ENCODE data around the gene CLRN3.

DNA sequence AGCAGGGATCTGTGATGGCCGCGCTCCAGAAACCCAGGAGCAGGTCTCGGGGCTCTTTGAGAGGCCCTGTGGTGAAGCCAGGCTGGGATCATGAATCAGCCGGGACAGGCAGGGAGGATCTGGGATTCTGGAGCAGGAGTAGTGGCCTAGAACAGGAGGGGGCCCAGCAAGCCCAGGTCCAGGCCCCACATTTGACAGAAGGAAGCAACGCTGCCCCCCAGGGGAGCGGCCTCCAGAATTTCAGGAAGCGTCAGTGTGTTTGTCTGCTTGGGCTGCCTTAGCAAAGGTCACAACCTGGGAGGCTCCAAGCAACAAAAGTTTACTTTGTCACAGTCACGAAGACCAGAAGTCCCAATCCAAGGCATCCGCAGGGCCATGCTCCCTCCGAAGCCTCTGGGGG, 36.8 kb downstream of the CLRN3 start:
- TF ChIP-seq RARB (CRISPR knock-in tag; IDR thresholded peaks at IDR 0.05) (no peak), ZNF8 (CRISPR knock-in tag; IDR thresholded peaks at IDR 0.05) (no peak), ZNF70 (CRISPR knock-in tag; IDR thresholded peaks at IDR 0.05) (no peak), ZNF565 (CRISPR knock-in tag; conservative IDR thresholded peaks at IDR 0.05; ENCODE audit: low read depth) (no peak), BACH2 (CRISPR knock-in tag; IDR thresholded peaks at IDR 0.05; ENCODE audit: borderline replicate concordance) (no peak), PPARA (CRISPR knock-in tag; IDR thresholded peaks at IDR 0.05; ENCODE audit: borderline replicate concordance) (no peak), CSDC2 (CRISPR knock-in tag; IDR thresholded peaks at IDR 0.05) (no peak), ESRRG (CRISPR knock-in tag; IDR thresholded peaks at IDR 0.05) (no peak), ARNTL (CRISPR knock-in tag; IDR thresholded peaks at IDR 0.05; ENCODE audit: borderline replicate concordance, low read depth) (no peak), ZFP3 (CRISPR knock-in tag; IDR thresholded peaks at IDR 0.05) (no peak)
- TF ChIP-seq, protein P1, sequence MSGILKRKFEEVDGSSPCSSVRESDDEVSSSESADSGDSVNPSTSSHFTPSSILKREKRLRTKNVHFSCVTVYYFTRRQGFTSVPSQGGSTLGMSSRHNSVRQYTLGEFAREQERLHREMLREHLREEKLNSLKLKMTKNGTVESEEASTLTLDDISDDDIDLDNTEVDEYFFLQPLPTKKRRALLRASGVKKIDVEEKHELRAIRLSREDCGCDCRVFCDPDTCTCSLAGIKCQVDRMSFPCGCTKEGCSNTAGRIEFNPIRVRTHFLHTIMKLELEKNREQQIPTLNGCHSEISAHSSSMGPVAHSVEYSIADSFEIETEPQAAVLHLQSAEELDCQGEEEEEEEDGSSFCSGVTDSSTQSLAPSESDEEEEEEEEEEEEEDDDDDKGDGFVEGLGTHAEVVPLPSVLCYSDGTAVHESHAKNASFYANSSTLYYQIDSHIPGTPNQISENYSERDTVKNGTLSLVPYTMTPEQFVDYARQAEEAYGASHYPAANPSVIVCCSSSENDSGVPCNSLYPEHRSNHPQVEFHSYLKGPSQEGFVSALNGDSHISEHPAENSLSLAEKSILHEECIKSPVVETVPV (CRISPR knock-in tag; IDR thresholded peaks at IDR 0.05): no peak
- TF ChIP-seq, protein P2, sequence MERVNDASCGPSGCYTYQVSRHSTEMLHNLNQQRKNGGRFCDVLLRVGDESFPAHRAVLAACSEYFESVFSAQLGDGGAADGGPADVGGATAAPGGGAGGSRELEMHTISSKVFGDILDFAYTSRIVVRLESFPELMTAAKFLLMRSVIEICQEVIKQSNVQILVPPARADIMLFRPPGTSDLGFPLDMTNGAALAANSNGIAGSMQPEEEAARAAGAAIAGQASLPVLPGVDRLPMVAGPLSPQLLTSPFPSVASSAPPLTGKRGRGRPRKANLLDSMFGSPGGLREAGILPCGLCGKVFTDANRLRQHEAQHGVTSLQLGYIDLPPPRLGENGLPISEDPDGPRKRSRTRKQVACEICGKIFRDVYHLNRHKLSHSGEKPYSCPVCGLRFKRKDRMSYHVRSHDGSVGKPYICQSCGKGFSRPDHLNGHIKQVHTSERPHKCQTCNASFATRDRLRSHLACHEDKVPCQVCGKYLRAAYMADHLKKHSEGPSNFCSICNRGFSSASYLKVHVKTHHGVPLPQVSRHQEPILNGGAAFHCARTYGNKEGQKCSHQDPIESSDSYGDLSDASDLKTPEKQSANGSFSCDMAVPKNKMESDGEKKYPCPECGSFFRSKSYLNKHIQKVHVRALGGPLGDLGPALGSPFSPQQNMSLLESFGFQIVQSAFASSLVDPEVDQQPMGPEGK (CRISPR knock-in tag; IDR thresholded peaks at IDR 0.05; ENCODE audit: borderline replicate concordance): no peak
